Erythroblast (primary cell): ENCODE results near the gene DAB1.

Source experiments
- GATA1 ChIP-seq: IDR thresholded peaks from 2 replicates; pipeline ENCODE4 v1.6.1; 2011; ENCODE audit warnings: low read depth, mild to moderate bottlenecking, control low read depth, low read length, moderate library complexity
- POLR2A ChIP-seq: IDR thresholded peaks from 2 replicates; pipeline ENCODE4 v1.6.1; 2011; ENCODE audit warnings: mild to moderate bottlenecking, low read length

GRCh38 chr1:57250021-57250420 is 173.8 kb downstream of the DAB1 start:
- TF ChIP-seq POLR2A (no peak), GATA1 (no peak)
